ENCODE results near the gene CPM.

CPM gene

DNA sequence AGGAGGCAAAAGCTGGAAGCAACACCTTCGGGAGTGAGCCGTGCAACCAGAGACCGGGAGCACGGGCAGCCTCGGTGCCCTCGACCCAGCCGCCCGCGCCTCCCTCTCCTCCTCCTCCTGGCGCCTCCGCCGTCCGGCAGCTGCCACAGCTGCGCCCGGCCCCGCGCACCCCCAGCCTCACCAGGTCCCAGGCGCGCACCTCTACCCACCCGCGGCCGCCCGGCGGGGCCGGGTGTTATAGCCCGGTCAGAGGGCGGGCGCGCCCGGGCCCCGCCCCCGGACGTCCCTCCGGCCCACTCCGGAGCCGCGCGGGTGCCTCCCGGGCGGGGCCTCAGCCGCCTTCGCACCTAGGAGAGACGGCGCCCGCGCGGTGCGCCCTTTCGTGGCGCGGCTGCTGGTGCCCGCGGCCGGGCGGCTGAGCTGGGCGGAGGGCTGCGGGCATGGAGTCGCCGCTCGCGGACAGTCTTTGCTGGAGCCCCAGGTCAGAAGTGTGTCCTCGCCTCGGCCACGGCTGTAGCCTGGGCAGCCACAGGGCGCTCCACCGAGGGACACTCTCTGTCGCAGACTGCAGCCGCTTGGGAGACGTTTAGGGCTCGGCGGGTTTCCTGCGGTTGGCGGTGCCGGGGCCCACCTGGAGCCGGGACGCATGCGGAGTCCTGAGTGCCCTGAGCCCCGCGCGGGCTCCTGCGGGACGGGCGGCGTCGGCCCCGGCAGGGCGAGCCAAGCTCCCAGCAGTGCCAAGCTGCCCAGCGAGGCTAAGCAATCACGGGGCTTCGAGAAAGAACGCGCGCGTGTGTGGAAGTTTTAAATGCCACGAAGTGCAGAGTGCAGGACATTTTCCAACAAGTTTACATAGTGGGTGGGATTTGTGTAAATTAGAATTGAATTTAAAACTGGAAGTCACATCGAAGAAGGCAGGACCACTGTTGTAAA, at the start of gene CPM:
Gene CPM (minus strand): TSS at position 211 of the 933 bp plus-strand sequence. CDS start 334 bp downstream, outside the sequence.
- peak; percentile 62 for DNase-seq

DNA sequence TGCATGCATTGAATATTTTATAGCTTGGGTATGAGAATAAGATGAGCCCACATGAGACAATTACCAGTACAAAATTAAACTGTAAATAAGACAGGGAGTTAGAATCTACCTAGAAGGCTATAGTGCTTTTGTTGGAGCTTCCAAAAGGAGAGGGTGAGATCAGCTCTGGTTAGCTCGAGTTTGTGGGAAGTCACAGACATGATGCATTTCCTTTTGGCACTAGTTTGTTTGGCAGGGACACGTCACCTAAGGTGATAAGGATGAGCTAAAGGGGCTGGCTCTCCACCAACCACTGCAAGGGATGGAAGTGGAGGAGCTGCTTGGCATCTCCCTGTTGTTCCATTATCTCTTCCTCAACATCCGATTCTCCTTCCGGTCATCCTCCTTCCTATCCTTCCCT, 48.5 kb upstream of the CPM start:
- DNase-seq: no peak

DNA sequence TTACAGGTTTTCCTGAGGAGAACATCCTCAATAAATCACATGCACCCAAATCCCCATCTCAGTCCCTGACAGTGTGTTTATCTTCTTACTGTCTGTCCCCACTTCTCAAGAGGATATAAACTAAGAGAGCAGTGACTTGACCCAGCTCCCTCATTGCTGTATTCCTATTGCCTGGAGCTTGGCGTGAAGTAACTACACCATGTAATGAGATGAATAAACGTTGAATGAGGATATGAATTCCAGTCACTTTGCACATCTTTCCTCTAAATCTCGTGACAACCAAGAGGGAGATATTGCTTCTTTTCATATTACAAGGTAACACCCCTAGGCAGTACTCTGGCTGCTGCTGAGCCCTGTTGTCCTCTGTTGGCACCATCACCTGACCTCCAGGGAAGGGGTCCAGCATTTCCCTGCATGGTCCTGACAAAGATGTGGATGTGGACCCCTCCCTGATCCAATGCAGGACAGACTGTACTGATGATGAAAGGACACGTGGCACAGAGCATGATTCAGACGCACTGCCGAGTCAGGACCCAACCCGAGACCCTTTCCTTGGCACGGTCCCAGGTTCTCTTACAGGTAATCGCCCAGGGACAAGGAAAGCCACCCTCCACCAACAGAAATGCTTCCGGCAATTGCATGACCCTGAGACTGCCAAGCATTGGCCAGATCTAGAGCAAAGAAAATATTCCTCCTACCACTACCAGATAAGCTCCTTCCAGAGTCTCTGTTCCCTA, 47.7 kb upstream of the CPM start:
- no peak for DNase-seq

DNA sequence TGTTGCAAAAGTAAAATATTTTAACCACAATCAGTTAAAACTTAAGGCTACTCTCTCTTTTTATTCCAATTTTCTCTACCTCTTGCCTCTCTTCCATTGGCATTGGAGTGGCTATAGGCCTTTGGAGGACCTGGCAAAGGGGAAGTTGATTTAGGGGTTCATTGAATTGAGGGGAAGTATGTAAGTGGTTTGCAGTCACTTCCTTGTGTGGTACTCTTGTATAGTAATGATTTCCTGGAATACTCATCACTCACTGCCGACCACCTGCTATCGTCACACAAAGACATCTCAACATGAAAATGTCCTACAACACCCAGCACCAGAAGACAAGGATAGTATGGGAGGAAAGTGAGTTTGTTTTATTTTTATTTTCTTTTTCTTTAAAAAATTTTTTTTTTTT, 45.7 kb upstream of the CPM start:
- no peak for DNase-seq

DNA sequence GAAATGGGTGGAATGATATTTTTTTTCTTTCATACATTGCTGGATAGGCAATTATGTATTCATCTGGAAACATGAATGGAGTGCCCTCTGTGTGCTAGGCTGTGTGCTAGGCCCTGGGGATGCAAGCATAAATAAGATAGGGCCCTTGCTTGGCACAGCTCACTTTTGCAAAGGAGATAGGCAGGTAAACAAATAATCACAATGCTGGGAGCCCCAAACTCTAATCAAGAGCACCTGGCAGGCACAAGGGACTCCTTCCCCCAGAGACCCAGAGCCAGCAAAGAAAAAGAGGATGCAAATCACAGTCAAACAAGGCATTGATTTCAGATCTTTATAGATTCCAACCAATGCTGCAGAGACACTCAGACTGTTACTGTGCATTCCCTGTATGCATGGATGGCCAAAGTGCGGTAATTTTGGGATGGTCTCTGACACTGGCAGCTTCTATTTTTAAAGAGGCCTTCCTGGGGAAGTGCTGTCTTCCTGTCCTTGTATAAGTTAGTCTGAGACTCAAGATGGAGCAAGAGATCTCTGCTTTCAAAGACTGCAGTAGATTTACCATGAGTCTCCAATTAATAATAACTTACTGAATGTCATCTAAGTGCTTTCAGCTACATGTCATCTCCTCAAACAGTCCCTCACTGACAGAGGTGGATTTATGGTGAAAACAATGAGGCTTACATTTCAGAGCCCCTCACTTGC, 45.1 kb upstream of the CPM start:
- DNase-seq: no peak

DNA sequence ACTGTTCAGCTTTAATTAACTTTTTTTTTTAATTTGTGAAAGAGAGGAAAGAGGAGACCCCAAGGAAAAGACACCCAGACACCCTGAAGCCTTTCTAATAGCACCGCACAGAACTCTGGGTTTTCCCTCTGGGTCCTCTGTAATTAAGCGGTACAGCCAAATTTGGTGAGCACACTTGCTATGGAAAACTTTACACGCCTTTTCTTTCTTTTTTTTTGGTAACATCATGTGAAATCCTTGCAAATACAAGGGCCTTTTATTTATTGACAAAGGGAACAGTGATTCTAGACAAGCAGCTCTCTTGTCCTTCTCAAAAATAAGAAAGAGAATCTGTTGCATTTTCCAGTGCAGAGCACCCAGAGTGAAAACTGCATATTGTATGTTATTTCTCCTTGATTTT, 44.4 kb upstream of the CPM start:
- DNase-seq: no peak

DNA sequence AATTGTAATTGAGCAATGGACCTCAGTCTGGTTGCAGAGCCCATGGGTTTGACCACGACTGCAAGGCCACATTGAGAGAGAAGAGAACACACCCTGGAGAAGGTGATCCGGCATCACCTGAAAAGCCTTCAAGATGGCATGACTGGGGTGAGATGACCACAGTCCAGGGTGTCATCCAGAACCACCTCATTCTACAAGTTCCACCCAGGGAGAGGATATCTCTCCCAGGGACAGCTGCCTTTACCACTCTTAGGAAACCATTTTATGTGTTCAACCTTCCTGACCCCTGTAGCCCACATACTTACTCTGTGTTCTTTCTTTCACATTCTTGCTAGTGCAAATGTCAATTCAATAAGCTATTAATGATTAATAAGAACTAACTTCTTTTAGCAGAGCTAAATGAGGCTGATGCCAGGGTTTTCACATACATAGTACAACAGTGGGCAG, 43.4 kb upstream of the CPM start:
- DNase-seq: no peak

DNA sequence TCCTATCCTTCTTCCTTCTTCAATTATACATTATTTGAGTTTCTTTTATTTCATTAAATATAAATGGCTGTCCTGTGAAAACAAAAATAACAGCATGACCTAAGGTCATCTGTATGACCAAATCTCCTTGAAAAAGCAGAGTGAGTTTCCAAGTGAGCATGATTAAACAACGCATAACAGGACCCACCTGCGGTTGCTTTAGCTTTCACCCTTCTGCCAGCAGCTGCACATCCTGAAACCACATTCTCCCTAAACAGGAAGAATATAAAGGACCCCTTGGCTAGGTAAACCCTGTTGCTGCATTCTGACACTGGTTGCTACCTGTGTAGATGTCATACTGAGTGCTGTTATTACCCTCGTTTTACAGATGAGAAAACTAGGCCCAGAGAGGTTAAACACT, 42.8 kb upstream of the CPM start:
- no peak for DNase-seq

DNA sequence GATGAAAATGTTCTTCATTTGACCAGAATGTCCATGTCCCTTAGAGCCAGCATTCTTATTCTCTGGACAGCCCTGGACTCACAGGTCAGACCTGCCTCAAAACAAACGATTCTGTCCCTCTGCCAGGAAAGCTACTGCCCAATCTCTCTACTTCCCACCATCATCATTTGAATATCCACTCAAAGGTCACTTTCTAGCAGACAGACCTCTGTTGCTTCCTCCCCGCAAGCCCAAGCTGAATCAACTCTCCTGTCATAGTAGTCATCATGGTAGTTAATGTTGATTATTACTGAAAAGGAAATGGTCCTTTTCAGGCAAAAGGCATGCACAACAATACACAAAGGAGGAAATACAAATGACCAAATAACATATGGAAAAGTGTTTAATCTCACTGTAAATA, 39.6 kb upstream of the CPM start:
- no peak for DNase-seq

DNA sequence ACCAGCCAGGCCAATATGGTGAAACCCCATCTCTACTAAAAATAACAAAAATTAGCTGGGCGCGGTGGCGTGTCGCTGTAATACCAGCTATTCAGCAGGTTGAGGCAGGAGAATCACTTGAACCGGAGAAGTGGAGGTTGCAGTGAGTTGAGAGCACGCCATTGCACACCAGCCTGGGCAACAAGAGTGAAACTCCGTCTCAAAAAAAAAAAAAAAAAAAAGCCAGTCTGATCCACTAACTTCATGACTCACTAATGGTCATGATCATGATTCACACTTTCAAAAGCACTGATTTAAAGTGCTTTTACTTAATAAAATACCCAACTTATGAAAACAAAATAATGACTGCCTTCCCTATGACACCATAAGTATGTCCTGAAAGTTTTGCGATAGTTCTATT, 38.4 kb upstream of the CPM start:
- DNase-seq: no peak

DNA sequence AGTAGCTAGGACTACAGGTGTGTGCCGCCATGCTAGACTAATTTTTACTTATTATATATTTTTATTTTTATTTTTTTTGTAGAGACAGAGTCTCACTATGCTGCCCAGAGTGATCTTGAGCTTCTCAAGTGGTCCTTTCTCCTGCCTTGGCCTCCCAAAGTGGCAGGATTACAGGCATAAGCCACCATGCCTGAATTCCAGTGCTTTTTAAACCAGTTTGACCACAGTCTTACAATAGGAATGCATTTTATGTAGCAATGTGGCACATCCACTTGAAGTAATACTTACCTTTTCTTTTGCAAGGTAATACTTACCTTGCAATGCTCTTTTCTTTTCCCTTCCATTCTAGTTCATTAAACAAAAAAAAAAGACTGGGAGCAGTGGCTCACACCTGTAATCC, 38.0 kb upstream of the CPM start:
- DNase-seq: no peak

DNA sequence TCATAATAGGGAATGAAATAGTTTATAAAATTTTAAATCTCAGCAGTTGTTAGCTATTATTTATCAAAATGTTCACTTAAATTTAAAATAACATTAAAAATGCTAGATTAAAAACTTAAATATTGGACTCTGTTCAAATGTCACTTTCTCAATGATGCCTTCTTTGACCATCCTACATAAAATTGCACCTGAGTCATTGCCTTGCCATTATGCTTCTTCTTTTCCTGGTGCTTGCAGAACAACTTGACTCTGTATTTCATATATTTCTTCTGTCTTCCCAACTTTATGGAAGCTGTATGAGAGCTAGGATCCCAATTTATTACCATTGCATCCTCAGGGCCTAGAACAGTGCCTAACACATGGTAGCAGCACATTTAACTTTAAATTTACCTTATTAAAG, 37.3 kb upstream of the CPM start:
- no peak for DNase-seq

DNA sequence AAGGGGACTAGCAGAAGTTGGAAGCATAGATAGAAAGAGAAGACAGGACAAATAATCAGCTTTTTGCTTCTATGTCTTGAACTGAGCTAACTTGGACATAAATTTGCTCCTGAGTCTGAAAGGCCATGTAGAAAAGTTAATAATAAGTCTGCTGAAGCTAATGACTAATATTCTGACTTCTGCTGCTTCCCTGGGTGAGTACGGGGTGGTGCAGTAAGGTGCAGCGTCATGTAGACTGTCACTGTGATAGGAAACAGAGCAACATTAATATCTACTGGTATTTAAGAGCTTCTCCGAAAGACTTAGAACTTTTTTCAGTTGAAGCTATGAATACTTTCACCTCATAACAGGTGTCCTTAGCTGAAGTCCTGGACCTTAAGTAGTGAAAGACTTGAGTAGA, 34.1 kb upstream of the CPM start:
- DNase-seq: no peak

DNA sequence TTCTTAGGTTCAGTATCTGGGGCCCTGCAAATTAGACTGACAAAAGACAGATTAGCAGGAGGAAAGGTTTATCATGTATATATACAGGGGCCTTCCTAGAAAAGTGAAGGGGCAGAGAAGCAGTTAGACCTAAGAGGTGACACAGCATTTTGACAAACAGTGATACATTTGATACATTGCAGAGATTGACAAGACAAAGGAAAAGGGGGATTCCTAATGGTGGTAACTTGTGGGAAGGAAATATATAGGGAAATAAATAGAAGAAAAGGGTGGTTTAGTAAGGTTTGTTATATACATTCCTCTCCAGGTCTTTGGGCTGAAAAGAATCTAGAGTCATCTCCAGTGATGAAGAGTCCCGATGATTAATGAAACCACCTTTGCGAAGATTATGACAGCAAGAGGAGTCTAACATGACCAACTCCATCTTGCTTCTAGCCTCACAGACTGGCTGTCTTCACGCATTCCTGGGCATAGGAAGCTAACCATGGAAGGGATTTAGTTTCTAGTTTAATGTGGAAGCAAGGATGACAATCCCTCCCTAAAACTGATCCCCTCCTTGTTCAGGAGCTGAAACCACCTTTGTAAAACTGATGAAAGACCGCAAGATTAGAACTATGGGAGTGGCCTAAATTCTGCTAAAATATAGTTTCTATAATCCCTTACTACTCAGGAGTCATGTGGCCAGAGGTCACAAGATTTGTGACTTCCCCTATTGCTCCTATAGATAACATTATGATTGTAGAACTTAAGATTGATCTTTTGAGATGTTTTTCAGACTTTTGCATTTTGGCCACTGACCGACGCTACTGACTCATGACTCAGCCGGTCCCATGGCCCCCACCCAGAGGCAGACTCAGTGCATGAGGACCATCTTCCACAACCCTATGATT, 31.1 kb upstream of the CPM start:
- no peak for DNase-seq

DNA sequence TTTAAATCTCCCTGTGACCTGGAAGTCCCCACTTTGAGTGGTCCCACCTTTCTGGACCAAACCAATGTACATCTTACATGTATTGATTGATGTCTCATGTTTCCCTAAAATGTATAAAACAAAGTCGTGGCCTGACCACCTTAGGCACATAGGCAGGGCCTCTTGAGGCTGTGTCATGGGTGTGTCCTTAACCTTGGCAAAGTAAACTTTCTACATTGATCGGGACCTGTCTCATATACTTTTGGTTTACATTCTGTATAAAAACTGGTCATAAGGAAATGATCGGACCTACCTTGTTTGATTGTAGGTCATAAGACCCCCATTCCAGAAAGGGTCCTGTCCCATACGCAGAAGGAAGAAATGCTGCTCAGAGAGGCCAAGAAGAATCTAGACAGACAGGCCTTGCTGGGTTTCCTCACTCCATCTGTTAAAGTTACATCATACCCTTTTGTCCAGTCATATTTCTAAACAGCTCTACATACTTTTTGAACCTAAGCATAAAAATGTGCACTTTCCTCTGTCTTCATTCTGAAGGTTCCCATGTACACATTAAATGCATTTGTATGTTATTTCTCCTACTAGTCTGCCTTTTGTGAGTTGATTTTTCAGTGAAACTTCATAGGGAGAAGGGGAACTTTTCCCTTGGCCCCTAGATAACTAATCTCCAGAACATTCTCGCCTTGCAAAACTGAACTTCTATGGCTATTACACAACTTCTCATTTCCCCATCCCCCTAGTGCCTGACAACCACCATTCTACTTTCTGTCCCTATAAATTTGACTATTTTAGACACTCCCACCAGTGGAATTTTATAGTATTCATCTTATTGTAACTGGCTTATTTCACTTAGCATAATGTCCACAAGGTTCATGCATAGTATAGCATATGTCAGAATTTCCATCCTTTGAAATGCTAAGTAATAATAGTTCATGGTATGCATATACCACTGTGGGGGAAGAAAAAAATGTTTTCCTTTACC, 30.2 kb upstream of the CPM start:
- no peak for DNase-seq

DNA sequence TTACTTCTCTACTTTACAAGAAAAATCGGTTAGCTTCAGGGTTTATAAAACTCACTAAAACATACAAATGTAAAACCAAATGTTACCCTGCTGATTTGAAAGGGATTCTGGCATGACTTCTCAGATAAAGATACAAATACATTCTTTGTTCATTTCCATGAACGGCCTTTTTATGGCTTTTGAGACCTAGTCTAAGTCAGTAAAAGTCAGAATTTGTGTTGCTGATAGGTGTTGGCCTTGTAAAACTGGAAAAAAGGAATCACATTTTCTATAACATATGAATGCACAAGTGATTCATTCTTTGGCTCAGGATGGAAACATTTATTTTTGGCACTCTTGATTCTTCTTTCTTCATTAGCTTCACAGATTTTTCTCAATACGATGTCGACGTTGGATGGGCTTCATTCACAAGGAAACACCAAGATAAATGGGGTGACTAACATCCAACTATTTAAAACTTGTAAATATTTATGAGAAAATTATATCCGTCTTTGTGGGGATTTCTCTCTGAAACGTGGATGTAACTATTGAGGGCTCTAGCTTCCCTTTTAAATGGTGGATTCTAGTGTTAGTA, 27.0 kb upstream of the CPM start:
- no peak for DNase-seq

DNA sequence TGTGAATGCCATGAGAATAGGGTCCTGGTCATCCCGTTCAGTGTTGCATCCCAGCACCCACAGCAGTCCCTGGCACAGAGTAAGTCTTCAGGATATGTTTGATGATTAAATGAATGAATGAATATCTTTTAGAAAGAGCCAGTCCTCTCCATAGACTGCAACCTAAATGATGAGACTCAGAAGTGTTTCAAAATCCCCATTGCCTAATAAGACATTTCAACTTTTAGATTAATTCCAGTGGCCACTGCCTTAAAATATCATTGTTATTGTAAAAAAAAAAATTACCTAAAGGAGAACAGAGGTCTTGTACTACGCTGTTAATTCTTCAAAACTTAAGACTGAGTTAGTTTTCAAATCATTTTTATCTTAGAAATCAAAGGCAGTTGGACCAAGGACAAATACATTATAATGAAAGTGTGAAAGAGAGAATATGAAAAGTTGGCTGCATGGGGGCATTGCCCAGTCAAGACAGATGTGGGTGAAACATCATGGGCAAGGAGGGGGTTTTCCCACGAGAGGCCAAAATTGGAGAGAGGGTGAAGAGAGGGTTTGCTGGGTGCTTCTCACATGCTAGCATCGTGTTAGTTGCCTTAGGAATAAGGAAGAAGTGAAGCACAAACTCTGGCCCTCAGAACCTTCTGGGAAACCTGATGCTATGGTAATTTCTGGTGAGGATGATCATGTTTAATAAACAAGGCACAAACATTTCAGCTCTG, 26.3 kb upstream of the CPM start:
- no peak for DNase-seq

DNA sequence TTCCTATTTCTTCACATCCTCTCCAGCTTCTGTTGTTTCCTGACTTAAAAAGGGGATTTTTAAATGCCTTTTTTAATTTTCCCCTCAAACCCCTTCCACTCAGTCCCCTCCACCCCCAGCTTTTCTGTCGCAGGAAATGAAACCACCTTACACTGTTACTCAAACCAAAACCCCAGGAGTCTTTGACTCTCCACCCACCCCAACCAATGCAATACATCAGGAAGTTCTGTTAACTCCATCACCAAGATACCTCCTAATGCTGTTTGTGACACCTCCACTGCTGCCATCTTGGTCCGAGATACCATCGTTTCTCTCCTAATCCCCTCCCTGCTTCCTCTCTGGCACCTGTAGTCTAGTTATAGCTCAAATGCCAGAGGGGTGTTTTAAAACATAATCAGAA, 25.4 kb upstream of the CPM start:
- no peak for DNase-seq

DNA sequence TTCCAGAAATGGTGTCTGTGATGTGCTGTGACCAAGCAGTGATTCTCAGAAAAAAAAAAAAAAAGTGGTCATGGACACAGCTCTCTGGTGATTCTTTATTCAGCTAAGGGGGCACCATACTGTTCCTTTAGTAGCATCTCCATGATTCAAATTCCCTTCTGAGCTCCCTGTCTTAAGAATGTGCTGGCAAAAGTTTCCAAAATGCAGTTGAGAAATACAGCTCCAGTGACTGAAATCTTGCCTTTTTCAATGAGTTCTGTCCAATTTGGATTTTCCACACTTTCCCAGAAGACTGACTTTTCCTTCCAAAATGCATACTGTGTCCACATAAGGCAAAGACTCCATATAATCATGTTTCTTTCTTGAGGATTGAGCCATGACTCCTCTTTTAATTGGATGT, 24.3 kb upstream of the CPM start:
- DNase-seq: no peak

DNA sequence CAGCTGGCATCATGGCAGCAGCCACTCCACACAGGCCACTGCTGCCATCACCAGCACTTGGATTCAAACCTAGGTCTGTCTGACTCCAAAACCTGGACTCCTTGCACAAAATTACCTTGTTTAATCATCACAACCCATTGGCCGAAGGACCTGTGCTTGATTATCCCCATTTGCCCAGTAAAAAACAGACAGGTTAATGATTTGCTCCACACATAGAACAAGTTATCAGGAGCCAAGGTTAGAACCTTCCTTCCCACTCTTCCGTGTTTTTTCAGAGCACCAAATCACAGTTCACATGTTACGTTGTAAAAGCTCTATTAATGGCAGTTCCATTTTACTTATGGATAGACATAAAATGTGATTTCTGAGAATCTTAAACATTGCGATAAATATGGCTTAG, 23.5 kb upstream of the CPM start:
- DNase-seq: no peak
